GM18520 (cell line): ENCODE data around the gene UBXN4.
A peak's percentile ranks its signal among the peaks of the same experiment; 100 is the strongest.
"Not testable (repeated sequence)": the region's sequence is repeated elsewhere in the genome, so short reads cannot be mapped to it uniquely, and the experiment has no call there.

Source experiments
- ATAC-seq: cut with Tn5 transposase; IDR thresholded peaks from one replicate; pipeline ENCODE4 v1.9.1; 2021; ENCODE audit not compliant: unreplicated experiment

The UBXN4 gene, protein sequence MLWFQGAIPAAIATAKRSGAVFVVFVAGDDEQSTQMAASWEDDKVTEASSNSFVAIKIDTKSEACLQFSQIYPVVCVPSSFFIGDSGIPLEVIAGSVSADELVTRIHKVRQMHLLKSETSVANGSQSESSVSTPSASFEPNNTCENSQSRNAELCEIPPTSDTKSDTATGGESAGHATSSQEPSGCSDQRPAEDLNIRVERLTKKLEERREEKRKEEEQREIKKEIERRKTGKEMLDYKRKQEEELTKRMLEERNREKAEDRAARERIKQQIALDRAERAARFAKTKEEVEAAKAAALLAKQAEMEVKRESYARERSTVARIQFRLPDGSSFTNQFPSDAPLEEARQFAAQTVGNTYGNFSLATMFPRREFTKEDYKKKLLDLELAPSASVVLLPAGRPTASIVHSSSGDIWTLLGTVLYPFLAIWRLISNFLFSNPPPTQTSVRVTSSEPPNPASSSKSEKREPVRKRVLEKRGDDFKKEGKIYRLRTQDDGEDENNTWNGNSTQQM

DNA sequence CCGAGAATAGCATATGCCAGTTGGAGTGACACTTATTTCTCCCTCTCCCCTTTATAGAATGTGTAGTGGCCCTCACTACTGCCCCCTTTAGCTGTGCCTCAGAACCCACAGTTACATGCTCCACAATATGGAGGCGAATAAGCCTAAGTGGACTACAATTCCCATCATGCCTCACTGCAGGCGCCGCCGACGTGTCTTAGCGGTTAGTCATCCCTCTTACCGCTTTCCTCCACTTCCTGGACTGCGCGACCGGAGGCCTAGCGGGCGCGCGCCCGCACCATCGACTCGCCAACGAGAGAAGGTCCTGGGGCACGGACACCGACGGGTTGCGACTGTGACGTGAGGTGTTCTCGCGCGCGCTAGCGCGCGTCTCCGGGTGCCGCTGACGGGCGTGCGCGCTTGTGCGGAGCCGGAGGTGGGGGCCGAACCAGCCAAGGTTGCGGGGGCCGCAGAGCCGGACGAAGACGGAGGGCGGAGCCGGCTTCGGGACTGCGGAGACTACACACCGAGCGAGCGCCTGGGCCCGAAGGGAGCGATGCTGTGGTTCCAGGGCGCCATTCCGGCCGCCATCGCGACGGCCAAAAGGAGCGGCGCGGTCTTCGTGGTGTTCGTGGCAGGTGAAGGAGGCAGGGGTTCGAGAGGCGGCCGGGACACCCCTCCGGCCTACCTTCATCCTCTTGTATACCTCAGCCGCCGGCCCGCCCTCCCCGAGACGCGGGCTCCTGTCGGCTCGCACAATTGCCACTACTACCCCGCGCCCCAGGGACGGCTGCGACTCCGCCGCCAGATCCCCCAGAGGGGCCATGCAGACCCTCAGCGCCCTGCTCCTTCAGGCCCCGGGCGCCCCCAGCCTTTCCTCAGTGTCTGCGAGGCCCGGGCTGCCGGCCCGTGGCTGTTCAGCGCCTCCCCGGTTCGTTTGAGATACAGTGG, at the start of gene UBXN4:
UBXN4 (plus strand) TSS at position 461 of the 930 bp plus-strand sequence; CDS start at position 536, 75 bp downstream.
- ATAC-seq, result peak; percentile 91

DNA sequence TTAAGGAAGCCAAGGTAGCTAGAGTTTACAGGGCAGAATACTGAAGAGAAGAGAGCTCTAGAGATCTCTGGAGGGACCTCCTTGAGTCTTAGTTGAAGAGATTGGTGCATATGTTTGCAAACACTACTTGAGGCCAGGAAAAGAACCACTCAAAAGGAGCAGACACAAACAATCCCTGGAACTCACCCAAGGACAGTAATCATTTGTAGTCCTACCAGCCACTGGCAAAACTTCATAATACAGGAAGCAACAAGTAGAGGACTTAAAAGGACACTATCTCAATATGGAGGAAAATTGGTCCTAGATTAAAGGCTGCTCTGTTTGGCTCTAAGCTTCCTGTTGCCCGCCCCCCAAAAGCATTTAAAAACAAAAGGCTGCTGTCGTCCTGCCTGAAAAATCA, 46.9 kb upstream of the UBXN4 start:
- no peak for ATAC-seq

DNA sequence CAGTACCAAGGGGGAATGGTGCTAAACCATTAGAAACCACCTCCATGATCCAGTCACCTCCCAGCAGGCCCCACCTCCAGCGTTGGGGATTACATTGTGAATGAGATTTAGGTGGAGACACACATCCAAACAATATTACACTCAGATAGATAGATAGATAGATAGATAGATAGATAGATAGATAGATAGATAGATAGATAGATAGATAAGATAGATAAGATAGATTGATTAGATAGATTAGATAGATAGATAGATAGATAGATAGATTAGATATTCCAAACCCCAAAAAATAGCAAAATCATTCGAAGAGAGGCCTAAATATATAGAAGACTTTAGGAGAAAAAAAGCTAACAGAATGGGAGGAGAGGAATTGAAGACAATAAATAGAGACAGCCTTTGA, 42.8 kb upstream of the UBXN4 start:
- no peak for ATAC-seq

DNA sequence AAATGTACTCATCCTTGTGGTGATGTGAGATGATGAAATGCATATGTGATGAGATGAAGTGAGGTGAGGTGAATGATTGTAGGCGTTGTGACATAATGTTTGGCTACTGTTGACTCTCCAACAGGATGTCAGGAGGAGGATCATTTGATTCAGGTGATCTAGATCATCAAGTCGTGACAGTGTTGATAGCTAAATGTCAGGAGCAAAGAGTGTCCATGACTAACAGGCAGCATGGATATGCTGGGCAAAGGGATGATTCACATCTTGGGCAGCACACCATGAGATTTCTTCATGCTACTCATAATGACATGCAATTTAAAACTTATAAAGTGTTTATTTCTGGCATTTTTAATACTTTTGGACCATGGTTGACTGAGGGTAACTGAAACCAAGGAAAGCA, 40.2 kb upstream of the UBXN4 start:
- no peak for ATAC-seq

DNA sequence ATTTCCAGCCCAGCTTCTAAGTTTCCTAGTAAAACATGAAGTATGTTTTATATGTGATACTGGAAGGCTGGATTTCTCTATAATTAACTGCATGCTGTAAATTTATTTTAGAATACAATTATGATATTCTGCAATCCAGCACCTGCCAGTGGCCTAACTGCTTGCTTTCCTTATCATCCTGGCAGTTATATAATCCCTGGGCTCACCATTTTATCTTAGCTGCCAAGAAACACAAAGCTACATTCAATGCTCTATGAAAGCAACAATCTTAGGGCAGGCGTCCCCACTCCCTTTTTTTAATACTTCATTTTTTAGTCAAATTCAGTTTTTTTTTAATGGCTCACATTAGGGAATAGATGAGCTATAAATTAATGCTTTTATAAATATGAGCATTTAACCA, 38.4 kb upstream of the UBXN4 start:
- no peak for ATAC-seq

DNA sequence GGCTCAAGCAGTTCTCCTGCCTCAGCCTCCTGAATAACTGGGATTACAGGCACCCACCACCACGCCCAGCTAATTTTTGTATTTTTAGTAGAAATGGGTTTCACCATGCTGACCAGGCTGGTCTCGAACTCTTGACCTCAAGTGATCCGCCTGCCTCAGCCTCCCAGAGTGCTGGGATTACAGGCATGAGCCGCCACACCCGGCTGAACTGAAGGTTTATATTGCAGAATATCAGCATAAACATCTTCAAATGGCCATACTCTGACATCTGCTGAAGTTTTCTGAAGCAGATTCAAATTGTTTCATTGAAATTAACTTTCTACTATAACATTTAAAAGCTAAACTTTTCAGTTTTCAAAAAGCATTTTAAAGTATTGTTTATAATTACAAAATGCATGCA, 37.6 kb upstream of the UBXN4 start:
- ATAC-seq, result not testable (repeated sequence)

DNA sequence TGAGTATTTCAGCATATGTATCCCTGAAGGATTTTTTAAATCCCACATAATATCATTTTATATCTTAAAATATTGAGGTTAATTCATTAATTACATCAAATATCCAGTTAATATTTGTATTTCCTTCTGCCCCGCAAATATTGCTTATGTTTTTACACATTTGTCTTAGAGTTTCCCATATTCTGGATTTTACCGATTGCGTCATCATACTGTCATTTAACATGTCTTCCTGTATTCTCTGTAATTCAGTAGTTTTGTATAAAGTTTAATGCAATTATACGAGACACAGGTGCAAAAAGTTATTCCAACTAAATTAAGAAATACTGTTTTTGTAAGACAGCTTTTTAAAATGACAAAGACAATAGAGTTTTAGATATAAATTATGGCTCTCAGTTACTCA, 33.5 kb upstream of the UBXN4 start:
- no peak for ATAC-seq

DNA sequence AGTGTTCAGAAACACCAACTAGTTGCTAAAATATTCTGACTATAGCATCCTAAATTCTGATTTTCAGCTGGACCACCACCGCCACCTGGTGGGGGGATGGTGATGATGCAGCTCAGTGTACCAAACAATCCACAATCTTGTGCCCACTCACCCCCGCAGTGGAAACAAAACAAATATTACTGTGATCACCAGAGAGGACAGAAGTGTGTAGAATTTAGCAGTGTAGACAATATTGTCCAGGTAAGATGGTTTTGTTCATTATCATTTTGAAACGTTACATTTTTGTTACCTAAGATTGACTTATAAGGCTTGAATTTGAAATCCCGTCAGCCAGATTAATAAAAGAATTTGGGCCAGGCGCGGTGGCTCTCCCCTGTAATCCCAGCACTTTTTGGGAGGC, 31.7 kb upstream of the UBXN4 start:
- ATAC-seq, result no peak

DNA sequence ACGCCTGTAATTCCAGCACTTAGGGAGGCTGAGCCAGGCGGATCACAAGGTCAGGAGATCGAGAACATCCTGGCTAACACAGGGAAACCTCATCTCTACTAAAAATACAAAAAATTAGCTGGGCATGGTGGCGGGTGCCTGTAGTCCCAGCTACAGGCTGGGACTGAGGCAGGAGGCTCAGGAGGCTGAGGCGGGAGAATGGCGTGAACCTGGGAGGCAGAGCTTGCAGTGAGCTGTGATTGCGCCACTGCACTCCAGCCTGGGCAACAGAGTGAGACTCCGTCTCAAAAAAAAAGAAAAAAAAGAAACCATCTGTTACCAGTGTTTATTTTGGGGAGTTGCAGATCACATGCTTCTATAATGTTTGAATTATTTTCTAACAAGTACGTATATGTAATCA, 26.6 kb upstream of the UBXN4 start:
- not testable (repeated sequence) for ATAC-seq

DNA sequence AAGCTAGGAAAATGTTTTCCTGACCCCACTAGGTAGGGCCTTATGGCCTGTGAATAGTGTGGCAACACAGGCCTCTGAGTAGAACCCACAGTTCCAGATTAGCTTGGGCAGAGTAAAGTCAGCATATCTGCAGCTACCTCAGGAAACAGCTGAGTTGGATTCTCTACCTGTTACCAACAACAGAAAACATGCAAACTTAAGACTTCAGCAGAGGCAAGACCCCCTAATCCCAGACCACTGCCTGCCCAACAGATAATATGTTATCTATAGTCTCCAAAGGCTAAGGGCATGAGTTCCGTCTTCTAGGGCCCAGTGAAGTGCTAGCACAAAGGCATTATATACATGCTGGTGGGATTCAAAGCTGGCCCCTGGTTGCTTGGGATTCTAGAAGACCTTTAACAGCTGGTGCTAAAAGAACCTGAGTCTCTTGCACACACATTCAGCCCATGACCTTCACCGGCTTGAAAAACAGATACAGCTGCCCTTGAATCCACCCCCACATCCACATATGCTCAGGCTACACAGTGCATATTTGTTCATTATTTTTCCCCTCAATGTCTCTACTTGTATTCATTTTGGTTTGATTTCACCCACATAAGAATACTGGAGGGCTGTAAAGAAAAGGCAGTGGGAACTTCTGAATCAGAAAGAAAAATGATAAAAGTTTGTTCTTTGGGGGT, 13.5 kb upstream of the UBXN4 start:
- no peak for ATAC-seq

DNA sequence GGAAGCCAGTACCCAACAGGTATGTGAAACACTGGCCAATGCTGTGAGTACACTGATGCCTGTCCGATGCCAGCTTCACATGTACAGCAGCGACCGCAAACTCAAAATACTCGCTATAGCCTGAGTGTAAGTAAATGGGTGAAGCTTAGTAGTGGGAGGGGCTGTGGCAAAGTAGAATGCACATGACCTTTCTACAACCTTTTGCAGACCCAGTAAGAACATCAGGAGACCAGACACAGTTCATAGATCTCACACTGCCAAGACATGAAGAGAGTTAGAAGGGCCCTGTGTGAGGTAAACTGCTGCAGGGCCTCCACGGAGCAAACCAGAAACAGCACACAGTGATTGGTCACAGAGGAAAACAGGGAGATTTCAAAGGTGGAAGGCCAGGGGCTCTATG, 9.1 kb upstream of the UBXN4 start:
- no peak for ATAC-seq

DNA sequence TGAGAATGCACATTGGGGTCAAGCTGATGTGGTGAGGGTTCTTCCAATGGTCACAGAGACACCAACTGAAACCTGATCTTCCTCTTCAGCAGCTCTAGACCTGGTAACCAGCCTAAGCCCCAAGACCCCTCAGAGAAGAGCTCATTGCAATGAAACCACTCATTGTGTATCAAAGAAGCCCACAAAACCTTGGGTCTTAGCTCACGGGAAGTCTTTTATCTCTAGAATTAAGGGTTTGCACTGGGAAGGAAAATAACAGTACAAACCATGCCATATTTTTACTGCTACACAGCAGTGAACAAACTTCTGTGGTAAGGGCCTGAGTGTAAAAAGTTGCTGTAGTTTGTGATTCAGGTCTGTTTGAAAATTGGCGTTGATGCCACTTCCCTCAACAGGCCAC, 8.6 kb upstream of the UBXN4 start:
- no peak for ATAC-seq

DNA sequence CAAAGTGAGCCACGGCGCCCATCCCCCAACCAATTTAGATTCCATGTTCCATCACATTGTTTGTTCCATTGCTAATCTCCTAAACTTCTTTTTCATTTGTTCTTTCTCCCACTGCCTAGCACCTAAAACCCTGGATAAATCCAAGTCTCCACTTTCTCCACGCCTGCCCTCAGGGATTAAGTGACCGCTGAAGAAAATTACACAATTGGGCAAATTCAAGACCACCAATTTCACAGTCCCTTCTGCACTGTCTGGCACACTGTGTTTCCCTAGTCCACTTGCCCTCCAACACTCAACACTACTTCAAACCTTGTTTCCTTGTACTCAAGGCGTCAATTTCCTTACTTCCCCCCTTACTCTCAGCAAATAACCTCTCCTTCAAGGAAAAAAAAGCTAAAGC, 5.1 kb upstream of the UBXN4 start:
- ATAC-seq, result no peak

DNA sequence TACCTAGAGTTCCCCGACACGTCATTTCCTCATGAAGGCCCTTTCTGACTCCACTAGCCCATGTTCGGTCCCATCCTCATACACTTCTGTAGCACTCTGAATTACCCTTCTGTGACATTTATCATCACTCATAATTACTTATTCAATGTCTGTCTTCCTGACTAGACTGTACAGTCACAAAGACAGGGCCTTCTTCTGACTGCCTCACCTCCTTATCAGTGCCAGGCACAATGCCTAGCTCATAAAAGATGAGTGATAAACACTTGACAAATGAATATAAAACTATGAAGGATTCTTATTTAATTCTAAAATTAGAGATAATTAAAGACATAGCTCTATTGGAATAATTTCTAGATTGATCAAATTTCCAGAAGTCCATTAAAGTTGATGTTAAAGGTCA, 1.4 kb upstream of the UBXN4 start:
- no peak for ATAC-seq

DNA sequence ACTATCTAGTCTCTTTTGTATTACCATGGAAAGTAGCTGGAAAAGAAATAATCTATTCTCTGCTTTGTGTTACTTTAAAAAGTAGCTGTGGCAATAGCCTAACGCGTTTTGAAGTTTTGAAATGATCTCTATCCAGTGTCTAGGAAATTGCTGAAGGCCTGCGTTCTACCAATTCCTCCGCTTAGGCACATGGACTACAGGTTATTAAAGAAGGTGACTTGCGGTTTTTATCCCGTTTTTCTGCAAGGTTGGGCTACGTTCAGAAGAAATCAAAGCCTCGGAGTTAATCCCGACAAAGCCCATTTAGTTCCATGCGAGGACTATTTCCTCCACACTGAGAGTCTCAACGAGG, 636 bp upstream of the UBXN4 start:
- no peak for ATAC-seq

DNA sequence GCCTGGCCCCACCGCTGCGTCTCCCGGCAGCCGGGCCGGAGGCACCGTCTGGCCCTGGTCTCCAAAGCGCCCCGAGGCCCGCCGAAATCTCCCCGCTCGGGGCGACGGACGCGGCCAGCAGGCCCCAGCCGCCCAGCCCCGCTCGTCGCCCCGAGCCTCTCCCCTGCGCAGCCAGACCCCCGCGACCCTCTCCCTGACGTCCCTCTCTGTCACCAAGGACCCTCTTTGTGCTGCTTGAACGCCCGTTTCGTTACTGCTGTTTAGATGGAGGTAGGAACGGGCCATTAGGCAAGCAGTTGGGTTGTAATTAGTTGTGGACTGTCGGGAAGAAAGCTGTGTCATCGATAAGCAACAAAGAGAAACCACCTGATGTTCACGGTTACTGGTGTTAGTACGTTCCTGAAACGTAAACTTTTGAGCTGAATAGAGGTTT, 686 bp downstream of the UBXN4 start:
- no peak for ATAC-seq

DNA sequence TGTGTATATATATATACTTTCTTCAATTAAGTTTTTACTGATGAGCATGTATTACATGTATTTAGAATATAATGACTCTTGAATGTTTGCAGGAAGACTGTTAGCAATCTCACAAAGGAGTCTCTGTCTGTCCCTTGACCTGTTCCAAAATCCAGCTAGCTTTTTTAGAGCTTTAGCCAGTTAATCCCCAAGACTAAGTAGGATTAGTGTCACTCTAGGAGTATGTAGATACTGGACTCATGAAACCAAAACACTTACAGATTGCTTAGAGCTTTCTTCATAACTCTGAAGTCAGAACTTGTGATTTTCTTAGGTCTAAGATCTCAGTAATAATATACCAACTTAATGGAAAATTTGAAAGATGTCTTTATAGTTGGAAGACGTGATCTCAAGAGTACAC, 2.2 kb downstream of the UBXN4 start:
- ATAC-seq, result no peak

DNA sequence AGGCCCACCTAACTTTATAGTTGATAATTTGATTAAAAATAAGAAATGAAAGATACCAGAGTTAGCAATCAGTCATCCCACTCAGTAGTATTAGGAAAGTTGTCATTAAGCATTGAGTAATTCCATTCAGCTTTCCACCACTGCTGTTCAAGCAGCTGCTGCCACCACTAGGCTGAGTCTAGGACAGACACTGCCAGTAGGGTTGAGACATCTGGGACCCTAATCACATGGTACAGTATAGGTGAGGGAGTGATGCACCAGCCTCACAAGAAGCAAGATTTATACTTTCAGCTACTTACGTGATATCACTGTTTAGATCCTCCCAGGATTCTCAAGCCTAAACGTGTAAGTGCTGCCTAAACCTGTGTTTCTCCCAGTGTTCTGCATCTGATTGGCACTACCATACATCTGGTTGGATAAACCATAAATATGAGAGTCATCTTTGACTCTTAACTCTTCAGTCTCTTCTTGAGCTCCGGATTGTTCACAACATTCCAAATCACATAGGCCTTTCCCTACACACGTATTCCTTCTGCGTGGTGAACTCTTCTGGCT, 3.2 kb downstream of the UBXN4 start:
- no peak for ATAC-seq

DNA sequence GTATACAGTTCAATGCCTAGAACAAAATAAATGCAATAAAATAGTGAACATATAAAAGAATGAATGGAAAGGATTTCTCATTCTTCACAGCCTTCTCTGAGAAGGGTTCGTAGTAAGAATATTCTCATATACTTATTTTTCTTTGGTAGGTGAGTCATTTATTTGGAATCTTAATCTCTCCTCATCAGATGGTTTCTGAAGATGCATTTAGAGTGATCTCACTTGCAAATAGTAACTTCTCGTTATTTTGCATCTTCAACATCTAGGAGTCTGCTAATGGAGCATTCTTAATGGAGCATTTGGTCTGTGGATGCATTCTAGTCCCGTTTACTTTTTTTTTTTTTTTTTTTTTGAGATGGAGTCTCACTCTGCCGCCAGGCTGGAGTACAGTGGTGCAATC, 3.9 kb downstream of the UBXN4 start:
- ATAC-seq, result no peak

DNA sequence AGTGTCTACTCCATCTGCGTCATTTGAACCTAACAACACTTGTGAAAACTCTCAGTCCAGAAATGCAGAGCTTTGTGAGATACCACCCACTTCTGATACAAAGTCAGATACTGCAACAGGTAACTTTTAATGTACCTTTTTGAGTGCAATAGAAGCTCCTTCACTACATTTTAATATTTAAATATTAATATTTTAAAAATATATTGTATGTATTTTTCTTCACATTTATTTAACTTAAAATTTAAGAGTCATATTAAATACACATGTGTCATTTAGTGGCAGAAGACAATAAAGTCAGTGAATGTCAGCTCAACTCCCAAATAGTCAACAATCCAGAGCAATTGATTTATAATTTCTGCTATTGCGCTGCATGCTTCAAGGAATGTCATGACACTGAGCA, 13.9 kb downstream of the UBXN4 start:
- ATAC-seq, result no peak

DNA sequence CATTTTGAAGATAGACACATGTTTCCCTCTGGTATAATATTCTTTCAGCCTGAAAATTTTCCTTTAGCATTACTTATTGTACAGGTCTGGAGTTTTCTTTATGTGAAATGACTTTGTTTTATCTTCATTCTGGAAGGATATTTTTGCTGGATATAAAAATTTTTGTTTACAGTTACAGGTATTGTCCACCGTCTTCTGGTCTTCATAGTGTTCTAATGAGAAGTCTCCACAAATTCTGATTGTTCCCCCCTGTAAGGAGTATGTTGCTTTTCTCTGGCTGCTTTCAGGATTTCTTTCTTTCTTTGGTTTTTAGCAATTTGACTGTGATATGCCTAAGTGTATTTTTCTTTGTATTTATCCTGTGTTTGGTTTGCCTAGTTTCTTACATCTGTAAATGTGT, 15.0 kb downstream of the UBXN4 start:
- ATAC-seq, result no peak
